ENCODE results near the gene HMCN1. TPM values are rescaled to one million over a fixed set of nuclear protein-coding genes. Genes with fewer than 3 reads are reported as not detected.

HMCN1 gene
- total RNA-seq, 1 donor from 2014 or later: 28.0 TPM

GRCh38 chr1:185864331-185864730 lies 130.1 kb downstream of the HMCN1 start:
- ATAC-seq (no peak), DNase-seq (no peak)
- H3K4me3 ChIP-seq: no peak overlapping the region
- intact Hi-C loops (cut with DNase I): no loop called here
- H3K36me3 ChIP-seq: no peaks in the 10 kb centered on the region
- no peak for TF ChIP-seq CTCF (IDR thresholded peaks at IDR 0.05)
- H3K4me1 ChIP-seq: no peaks in the 10 kb centered on the region
- no peaks in the 10 kb centered on the region for H3K27me3 ChIP-seq (ENCODE audit: low read depth)
- no peaks in the 10 kb centered on the region for H3K9me3 ChIP-seq
- H3K27ac ChIP-seq: no peak overlapping the region

GRCh38 chr1:185864889-185865517 lies 130.8 kb downstream of the HMCN1 start:
- no peaks in the 10 kb centered on the region for H3K9me3 ChIP-seq
- H3K27me3 ChIP-seq (ENCODE audit: low read depth): no peaks in the 10 kb centered on the region
- no peak for TF ChIP-seq CTCF (IDR thresholded peaks at IDR 0.05)
- no peak overlapping the region for H3K4me3 ChIP-seq
- H3K4me1 ChIP-seq: no peaks in the 10 kb centered on the region
- H3K27ac ChIP-seq: no peak overlapping the region
- ATAC-seq: no peak
- intact Hi-C loops (cut with DNase I): no loop called here
- no peaks in the 10 kb centered on the region for H3K36me3 ChIP-seq
- no peak for DNase-seq

GRCh38 chr1:185869590-185869989 lies 135.4 kb downstream of the HMCN1 start:
- intact Hi-C loops (cut with DNase I): no loop called here
- no peak for TF ChIP-seq CTCF (IDR thresholded peaks at IDR 0.05)
- ATAC-seq (no peak), DNase-seq (no peak)
- Histone ChIP-seq H3K27ac (no peak overlapping the region), H3K9me3 (no peaks in the 10 kb centered on the region), H3K36me3 (no peaks in the 10 kb centered on the region), H3K4me1 (no peaks in the 10 kb centered on the region), H3K4me3 (no peak overlapping the region), H3K27me3 (ENCODE audit: low read depth) (no peaks in the 10 kb centered on the region)

GRCh38 chr1:185871627-185872150 lies 137.5 kb downstream of the HMCN1 start:
- Histone ChIP-seq H3K36me3 (no peaks in the 10 kb centered on the region), H3K4me1 (no peaks in the 10 kb centered on the region), H3K27ac (no peak overlapping the region), H3K27me3 (ENCODE audit: low read depth) (no peaks in the 10 kb centered on the region), H3K9me3 (no peaks in the 10 kb centered on the region), H3K4me3 (no peak overlapping the region)
- ATAC-seq: no peak
- no peak for TF ChIP-seq CTCF (IDR thresholded peaks at IDR 0.05)
- intact Hi-C loops (cut with DNase I): no loop called here
- DNase-seq: no peak

GRCh38 chr1:185874246-185874645 lies 140.1 kb downstream of the HMCN1 start:
- ATAC-seq: no peak
- no peaks in the 10 kb centered on the region for H3K36me3 ChIP-seq
- H3K9me3 ChIP-seq: no peaks in the 10 kb centered on the region
- H3K4me3 ChIP-seq: no peak overlapping the region
- intact Hi-C loops (cut with DNase I): no loop called here
- DNase-seq: no peak
- no peaks in the 10 kb centered on the region for H3K27me3 ChIP-seq (ENCODE audit: low read depth)
- TF ChIP-seq CTCF (IDR thresholded peaks at IDR 0.05): no peak
- H3K4me1 ChIP-seq: no peaks in the 10 kb centered on the region
- no peak overlapping the region for H3K27ac ChIP-seq
